Muscle of back (tissue), 13 donors: ENCODE data around the gene MARCO. TPM values are rescaled to one million over a fixed set of nuclear protein-coding genes. Genes with fewer than 3 reads are reported as not detected.

Experiments used
- DNase-seq, 3 donors: peaks; one replicate each; pipeline versions ENCODE4 v3.0.0 to v3.0.0-alpha.2; 2013
- long read RNA-seq, 9 donors: transcript quantifications; one replicate each; lab custom pipeline, GENCODE V29; 2026
- polyA plus RNA-seq, 10 donors: library from polyadenylated mRNA; unstranded; fragments of 120-200 nt; gene quantifications; one replicate each; pipeline ENCODE4 v1.2.1, GENCODE V29; 2013; ENCODE audit not compliant: insufficient read length in 10 of 10

MARCO gene, protein sequence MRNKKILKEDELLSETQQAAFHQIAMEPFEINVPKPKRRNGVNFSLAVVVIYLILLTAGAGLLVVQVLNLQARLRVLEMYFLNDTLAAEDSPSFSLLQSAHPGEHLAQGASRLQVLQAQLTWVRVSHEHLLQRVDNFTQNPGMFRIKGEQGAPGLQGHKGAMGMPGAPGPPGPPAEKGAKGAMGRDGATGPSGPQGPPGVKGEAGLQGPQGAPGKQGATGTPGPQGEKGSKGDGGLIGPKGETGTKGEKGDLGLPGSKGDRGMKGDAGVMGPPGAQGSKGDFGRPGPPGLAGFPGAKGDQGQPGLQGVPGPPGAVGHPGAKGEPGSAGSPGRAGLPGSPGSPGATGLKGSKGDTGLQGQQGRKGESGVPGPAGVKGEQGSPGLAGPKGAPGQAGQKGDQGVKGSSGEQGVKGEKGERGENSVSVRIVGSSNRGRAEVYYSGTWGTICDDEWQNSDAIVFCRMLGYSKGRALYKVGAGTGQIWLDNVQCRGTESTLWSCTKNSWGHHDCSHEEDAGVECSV
- 1 to 10 TPM in 9 of 10 donors, under 1 TPM in 1; 0.83 to 2.7 (median 2.1) TPM for polyA plus RNA-seq
- long read RNA-seq, donor 1, result 0 reads
- long read RNA-seq, donor 2, partial matches to known transcripts, result 0 of 1 reads
- long read RNA-seq, donor 2, other reads (novel, unspliced or antisense), result 0 of 1 reads
- long read RNA-seq, donor 3, result 0 reads
- long read RNA-seq, donor 4, result 0 reads
- long read RNA-seq, donor 5, result 0 reads
- long read RNA-seq, donor 6, partial matches to known transcripts, result 0 of 1 reads
- long read RNA-seq, donor 6, other reads (novel, unspliced or antisense), result 0 of 1 reads
- long read RNA-seq, donor 7, result 0 reads
- long read RNA-seq, donor 8, partial matches to known transcripts, result 0 of 1 reads
- long read RNA-seq, donor 8, other reads (novel, unspliced or antisense), result 0 of 1 reads
- long read RNA-seq, donor 9, result 0 reads

- peak; percentile 10 to 69 (median 30) for DNase-seq
Measured at GRCh38 chr2:118942031-118942430, at the start of gene MARCO. Gene MARCO (plus strand): TSS chr2:118942194. CDS start chr2:118942301, 107 bp downstream.

DNA sequence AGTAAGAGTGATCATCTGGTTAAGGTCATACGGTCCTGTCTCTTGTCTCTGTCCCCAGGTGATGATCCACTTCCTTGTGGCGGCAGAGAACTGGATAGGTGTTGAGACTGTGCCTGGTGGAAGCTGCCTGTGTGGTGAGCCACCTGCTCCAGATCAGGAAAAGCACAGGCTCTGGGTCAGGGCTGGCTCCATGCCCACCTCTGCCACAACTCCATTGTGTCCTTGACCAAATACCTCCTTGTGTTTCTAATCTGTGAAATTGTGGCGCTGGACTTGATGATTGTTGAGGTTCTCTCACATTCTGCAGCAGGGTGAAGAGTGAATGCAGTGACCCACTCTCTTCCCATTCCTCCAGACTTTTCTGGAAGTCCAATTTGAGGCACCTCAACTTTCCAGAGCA lies 48.9 kb upstream of the MARCO start:
- no peak for DNase-seq

DNA sequence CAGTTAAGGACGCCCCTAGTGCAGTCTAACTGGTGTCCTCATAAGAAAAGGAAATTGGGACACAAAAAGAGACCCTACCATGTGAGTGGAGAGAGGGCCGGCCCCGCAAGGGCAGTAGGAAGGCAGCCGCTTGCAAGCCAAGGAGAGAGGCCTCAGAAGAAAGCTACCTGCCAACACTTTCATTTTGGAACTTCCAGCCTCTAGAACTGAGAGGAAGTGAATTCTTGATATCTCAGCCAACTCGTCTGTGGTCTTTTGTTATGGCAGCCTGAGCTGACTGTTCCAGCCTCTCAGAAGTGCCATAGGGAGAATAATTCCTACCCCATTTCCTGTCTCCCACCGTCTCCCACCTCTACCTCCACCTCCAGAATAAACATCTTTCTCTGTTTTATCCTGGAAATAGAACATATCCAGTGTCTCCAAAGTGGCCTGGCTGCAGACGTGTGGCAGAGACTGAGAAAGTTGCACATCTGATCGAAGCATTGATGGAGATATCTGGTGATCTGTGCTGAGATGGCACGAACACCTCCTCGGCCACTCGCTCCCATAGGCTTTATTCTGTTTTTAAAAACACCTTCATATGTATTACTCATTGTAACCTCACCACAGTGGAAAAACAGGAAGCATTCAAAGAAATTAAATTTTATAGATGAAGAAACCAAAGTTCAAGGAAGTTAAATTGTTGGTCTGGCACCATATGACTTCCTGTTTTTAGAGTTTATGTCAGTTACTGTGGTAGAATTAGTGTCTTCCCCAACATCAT lies 39.5 kb upstream of the MARCO start:
- peak in 1 of 3 donors; percentile 4 for DNase-seq

DNA sequence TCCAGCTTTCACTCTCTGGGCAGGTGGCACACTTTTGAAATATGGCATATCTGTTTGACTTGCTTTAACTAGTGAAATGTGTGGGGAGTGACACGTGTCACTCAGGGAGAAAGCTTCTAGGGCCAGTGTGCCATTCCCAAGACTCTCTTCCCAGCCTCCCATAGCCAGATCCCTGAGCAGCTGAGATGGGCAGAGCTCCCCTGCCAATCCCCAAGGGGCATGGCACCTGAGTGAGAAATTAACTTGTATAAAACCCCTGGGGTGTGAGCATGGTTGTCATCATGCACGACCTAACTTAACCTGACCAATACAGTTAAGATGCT lies 39.0 kb upstream of the MARCO start:
- DNase-seq, result no peak

DNA sequence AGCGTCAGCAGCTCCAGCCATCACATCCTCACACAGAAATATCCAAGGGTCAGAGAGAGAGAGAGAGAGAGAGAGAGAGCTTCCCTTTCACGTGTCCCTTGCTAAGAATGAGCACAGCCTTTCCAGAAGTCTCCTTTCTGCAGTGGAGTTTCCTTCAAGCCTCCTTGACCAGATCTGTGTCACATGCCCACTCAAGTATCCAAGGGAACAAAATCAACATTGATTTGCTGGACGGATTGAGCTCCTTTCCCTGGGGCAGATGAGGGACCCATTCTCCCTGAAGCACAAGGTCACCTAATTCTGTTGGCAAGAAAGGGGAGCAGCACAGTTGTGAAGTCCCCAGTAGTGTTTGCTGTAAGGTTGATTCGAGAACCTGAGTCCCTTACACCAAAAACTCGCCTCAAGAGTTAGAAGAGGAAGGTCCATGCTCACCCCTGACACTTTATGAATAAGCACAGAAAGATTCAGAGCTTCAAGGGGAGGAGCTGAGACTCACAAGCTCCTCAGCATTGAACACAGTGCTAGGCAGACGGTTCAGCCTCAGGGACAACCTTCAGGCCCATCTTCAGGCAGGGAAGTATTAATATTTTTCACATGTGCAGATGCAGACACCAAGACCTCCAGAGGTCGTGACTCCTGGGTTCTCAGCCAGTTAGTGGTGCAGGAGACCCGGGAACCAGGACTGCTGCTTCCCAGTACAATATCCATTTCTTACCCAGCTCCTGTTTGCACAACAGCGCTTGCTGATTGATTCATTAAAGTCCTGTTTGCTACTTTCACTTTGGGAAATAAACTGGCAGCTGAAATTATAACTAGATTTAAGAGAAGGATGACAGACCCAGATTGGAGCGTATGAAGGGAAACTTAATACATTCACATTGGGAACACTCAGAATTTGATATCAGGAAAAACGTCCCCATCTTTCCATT lies 38.2 kb upstream of the MARCO start:
- DNase-seq, result peak in 1 of 3 donors; percentile 2

- DNase-seq, result no peak
Measured at GRCh38 chr2:118905206-118905605, 36.8 kb upstream of the MARCO start.

DNA sequence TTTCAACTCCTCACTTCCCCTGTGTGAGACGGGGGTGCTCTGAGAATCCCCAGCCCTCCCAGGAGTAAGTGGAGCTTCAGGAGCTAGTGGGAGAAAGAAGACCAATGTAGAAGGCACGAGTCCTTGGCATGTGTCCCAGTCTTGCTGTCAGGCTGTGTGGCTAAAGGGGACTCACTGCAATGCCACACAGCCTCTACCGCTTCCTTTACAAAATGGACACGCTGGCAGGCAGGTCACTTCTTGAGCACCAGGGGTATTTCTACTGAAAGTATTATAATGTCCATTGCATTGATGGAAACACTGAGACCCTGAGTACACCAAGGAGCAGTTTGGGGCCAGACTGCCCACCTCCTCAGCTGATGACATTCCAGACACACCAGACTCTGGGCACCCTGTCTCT lies 35.8 kb upstream of the MARCO start:
- DNase-seq, result no peak

GRCh38 chr2:118907759-118908158 lies 34.2 kb upstream of the MARCO start:
- DNase-seq, result no peak

DNA sequence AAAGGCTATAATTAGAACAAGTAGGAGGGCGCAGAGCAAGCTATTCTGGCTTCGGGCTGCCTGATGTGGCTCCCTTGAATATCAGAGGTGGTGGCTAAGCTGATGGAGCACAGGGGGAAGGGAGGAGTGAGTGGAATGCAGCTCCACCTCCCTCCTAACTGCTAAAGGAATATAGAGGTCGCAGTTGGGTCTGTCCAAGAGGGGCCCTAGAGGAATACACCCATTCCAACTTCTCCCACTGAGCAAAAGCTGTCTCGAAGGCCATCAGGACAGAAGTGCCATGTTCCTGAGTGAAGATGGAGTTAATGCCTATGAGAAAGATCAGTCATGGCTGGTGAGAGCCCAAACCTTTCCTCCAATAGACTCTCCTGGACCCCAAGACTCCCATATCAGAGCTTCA lies 32.8 kb upstream of the MARCO start:
- DNase-seq, result no peak

DNA sequence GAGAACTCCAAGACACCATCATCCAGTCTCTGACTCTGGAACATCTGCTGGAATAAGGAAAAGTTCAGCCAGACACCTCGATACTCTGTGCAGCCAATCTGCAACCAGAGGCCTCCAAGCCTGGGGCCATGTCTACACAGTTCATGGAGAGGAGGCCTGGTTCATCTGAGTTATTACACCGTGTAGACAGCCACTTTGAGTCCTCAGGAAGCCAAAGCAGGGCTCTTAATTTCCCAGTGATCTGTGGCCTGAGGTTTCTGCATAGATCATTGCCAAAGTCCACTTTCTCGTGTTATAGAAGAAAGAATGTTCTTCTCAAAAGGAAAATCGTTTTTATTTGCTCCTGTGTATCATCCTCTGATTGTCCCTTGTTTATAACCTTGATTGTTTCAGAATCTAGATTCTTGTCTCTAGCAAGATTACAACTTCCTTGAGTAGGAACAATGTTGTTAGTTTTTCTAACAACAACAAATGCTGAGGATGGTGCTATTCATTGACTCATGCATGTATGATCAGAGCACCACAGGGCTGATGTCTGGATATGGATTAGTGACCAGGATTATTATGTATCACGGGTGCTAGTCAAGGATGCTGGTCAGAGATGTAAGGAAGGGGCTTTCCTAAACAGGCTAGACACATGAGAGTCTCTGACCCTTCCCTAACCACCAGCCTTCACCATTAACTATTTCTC lies 30.7 kb upstream of the MARCO start:
- DNase-seq, result no peak

GRCh38 chr2:118911936-118912335 lies 30.1 kb upstream of the MARCO start:
- DNase-seq, result no peak

DNA sequence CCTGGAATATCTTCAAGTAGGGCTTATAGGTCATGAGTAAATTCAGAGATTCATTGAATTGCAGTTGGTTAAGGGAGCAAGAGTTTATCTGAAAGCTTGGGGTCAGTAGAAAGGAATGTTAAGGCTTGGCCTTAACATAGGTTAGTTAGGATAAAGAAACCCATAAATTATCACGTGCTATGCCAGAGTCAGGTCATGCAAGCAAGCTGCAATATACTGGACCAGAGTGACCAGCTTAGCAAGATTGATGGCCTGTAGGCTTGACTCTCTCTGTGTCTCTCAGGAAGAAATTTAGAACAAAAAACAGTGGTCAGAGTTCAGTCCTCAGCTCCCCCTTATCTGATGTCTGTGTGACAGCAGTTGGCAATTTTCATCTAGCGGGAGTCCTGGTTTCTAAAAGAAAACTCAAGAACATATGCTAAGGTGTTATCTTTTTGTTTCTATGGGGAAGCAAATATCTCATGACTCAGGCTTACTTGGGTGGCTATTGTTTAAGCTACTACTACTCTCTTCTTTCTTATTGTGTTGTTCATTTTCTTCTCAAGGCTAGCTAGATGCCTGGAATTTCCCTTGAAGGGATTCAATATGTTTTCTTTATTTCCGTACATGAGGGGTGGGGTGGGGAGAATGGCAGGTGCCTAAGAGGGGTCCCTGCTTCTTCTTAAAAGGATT lies 28.7 kb upstream of the MARCO start:
- no peak for DNase-seq

DNA sequence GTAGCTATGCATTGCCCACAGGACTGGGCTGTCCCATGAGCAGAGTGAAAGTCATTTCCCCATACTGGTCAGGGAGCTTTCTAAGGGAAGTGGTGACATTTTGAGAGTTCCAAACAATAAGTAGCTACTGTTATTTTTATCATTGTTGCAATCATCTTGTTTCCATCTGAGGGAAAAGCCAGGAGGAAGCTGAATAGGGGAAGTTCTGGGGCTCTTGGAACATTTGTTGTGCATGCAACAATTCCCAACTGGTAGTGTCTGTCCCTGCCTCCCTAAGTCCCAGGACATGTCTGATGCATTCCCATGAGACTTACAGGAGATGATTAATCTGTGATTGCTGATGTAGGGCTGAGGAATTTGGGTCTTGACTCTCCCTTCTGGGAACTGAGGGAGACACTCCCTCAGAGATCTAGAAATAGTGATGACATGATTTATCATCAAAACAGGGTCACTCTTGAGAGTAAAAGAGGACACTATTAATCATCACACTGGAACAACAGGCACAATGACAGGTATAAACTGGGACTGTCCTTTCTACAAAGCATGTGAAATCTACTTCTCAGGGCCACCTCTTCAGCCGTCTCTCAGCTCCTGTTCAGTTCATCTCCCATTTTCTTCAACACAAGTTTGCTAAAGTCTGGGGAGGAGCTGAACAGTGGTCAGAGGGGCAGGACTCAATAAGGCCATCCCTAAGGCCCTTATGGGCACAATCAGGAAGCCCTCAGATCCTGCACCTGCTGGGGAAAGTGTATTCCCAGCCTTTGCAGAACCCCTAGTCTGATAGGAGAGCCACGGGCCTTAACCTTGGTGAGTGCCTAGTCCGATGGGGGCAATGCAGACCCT lies 28.0 kb upstream of the MARCO start:
- DNase-seq, result peak in 1 of 3 donors; percentile 0

GRCh38 chr2:118914721-118915453 lies 27.1 kb upstream of the MARCO start:
- DNase-seq, result no peak

DNA sequence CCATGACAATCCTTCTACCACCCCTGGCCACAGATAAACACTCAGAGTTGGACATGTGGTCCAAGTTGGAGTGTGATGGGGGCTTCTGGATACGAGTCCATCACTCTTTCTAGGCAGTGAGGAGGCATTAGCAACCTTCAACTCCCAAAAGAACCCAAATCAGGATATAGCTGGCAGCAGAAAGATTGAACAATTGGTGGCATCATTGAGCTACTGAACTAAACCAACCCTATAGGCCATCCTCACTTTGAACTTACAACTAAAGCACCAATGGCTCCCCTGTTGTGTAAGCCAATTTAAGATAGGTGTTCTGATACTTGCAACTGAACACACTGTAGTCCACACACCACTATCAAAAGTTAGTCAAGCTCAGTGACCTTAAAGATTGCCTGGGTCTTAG lies 24.0 kb upstream of the MARCO start:
- DNase-seq, result no peak

DNA sequence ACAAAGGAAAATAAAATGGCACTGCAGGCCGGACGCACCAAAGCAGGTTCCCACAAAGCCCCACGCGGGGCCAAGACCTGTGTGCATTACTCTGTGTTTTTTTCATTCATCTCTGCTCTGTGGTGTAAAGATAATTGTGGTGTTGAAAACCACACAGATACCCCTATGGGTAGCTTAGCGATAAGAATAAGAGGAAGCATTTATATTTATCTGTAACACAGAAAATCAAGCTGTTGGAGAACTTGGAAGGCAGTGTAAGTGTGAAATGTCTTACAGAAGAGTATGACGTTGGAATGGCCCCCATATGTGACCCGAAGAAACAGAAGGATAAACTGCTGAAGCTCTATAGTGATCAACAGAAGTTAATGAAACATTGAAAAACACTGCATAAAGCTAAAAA lies 20.3 kb upstream of the MARCO start:
- DNase-seq, result no peak

DNA sequence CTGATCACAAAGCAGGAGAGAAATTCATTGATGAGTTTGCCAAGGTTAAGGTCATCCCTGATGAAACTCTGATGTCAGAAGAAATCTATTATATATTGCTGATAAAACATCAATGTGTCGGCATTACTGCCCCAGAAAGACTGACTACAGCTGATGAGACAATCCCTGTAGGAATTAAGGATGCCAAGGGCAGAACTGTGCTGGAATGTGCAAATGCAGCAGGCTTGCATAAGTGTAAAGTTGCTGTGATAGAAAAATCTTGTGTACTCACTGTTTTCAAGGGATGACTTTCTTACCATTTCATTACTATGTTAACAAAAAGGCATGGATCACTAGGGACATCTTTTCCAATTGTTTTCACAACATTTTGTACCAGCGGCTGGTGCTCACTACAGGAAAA lies 19.7 kb upstream of the MARCO start:
- no peak for DNase-seq

GRCh38 chr2:118923371-118923770 lies 18.6 kb upstream of the MARCO start:
- DNase-seq, result no peak
